Left colon (tissue), 2 donors: ENCODE data around the gene WDR19. TPM values are rescaled to one million over a fixed set of nuclear protein-coding genes. Genes with fewer than 3 reads are reported as not detected.

ENCODE experiments used
- total RNA-seq, 2 donors: library from RNA; stranded (reverse); fragmentation: NEBNext Ultra II Directional; extraction: Animal tissue kit (Norgen Biotek cat#: 25700); gene quantifications; one replicate each; pipeline ENCODE4 v1.2.1, GENCODE V29; 2021
- donor health status: DM: no; HTN: no; CAD: no.
- donor health status: DM: yes; HTN: yes; CAD: no.

The WDR19 gene
- total RNA-seq, 2 donors from 2014 or later: 5.8 to 13.0 TPM

Other genes starting within 250 kb of the WDR19 start
- under 1 TPM in 1 of 2 donors, not detected in 1; 0.70 TPM for gene TMEM156, start 150.1 kb upstream of the WDR19 start, total RNA-seq
- 10 to 100 TPM in 1 of 2 donors, 1 to 10 TPM in 1; 2.7 to 13.1 TPM for gene KLHL5, start 120.3 kb upstream of the WDR19 start, total RNA-seq
- 10 to 100 TPM; 24.0 to 25.2 TPM for gene RFC1, start 183.8 kb downstream of the WDR19 start, total RNA-seq
- gene KLB, start 224.4 kb downstream of the WDR19 start, total RNA-seq: 1 to 10 TPM in 1 of 2 donors, under 1 TPM in 1; 0.64 to 2.3 TPM